Progenitor cell of endocrine pancreas (in vitro differentiated cells): ENCODE results near the gene AP1M2. TPM values are rescaled to one million over a fixed set of nuclear protein-coding genes. Genes with fewer than 3 reads are reported as not detected.
"Not testable (repeated sequence)": the region's sequence is repeated elsewhere in the genome, so short reads cannot be mapped to it uniquely, and the experiment has no call there.

Experiments
- DNase-seq: peaks from one replicate; pipeline ENCODE4 v3.0.0; 2021; ENCODE audit warnings: low spot score; ENCODE audit not compliant: unreplicated experiment
- H3K27ac Mint-ChIP-seq: 2 replicates; pipeline ENCODE4 v1.8.0; 2021; ENCODE audit warnings: mild to moderate bottlenecking, moderate library complexity, mixed read lengths
- H3K27me3 Mint-ChIP-seq: 2 replicates; pipeline ENCODE4 v1.8.0; 2021; ENCODE audit warnings: mixed read lengths
- H3K36me3 Mint-ChIP-seq: 2 replicates; pipeline ENCODE4 v1.8.0; 2022; ENCODE audit warnings: mixed read lengths; ENCODE audit not compliant: insufficient read depth
- H3K4me1 Mint-ChIP-seq: 2 replicates; pipeline ENCODE4 v1.8.0; 2021; ENCODE audit warnings: low read depth, mixed read lengths
- H3K4me3 Mint-ChIP-seq: 2 replicates; pipeline ENCODE4 v1.8.0; 2021; ENCODE audit warnings: low read depth, mild to moderate bottlenecking, moderate library complexity, mixed read lengths
- H3K9me3 Mint-ChIP-seq: 2 replicates; pipeline ENCODE4 v1.8.0; 2021; ENCODE audit warnings: low read depth, mixed read lengths
- CTCF ChIP-seq: fragments of 200-600 bp; sonication (generic); IDR thresholded peaks from one replicate; pipeline ENCODE4 v1.5.0; 2021; ENCODE audit warnings: antibody characterized with exemption, mild to moderate bottlenecking; ENCODE audit not compliant: unreplicated experiment
- microRNA-seq: library from miRNA; unstranded; fragments of <30 nt; microRNA quantifications from one replicate; pipeline ENCODE4 v1.1.0, GENCODE V29; 2020; ENCODE audit warnings: borderline number of aligned reads; ENCODE audit not compliant: unreplicated experiment
- total RNA-seq: library from RNA; stranded (reverse); gene quantifications from 2 replicates; pipeline ENCODE4 v1.2.1, GENCODE V29; 2021

Gene AP1M2
- total RNA-seq, 1 donor from 2014 or later: 110 TPM

DNA sequence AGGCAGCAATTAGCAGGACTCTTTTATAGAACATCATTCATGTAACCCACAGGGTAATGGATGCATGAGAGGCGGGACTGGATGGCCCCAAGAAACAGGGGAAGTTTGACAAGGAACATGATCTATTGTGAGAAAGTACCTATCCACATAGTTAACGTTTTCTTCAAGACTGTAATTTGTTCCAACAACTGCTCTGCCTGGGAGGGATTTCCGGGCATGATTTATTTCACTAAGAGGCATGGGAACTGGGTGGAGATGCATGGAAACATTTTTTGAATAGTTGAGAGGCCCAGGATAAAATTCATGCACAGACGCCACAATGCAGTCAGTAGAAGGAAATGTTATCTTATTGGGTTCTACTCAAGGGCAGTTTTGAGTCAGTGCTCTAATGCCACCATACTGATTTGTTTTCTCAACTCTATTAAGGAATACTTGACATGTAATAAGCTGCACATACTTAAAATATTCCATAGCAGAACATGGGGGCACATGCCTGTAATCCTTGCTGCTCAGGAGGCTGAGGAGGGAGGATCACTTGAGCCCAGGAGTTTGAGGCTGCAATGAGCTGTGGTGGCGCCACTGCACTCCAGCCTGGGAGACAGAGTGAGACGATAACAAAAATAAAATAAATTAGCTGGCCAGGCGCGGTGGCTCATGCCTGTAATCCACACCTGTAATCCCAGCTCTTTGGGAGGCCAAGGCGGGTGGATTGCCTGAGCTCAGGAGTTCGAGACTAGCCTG lies 53.3 kb downstream of the AP1M2 start:
- Mint-ChIP-seq H3K27me3 (peaks cover 17% of the 10 kb centered on the region), H3K36me3 (no peaks in the 10 kb centered on the region), H3K4me1 (no peaks in the 10 kb centered on the region), H3K27ac (no peak overlapping the region), H3K4me3 (no peak overlapping the region), H3K9me3 (no peaks in the 10 kb centered on the region)
- no peak for DNase-seq
- TF ChIP-seq CTCF: no peak

- TF ChIP-seq CTCF: no peak
- Mint-ChIP-seq H3K27me3 (peaks cover 10% of the 10 kb centered on the region), H3K27ac (no peak overlapping the region), H3K4me1 (no peaks in the 10 kb centered on the region), H3K36me3 (no peaks in the 10 kb centered on the region), H3K9me3 (no peaks in the 10 kb centered on the region), H3K4me3 (no peak overlapping the region)
- no peak for DNase-seq
Observed at GRCh38 chr19:10532457-10532856, 54.7 kb downstream of the AP1M2 start.

- not testable (repeated sequence) for H3K9me3 Mint-ChIP-seq, H3K36me3 Mint-ChIP-seq, H3K27ac Mint-ChIP-seq, H3K4me3 Mint-ChIP-seq, H3K27me3 Mint-ChIP-seq, H3K4me1 Mint-ChIP-seq, DNase-seq
Observed at GRCh38 chr19:10526887-10527286, 60.2 kb downstream of the AP1M2 start.

- Mint-ChIP-seq H3K4me1 (no peaks in the 10 kb centered on the region), H3K4me3 (no peak overlapping the region), H3K27ac (no peak overlapping the region), H3K27me3 (no peaks in the 10 kb centered on the region), H3K36me3 (no peaks in the 10 kb centered on the region), H3K9me3 (no peaks in the 10 kb centered on the region)
- no peak for TF ChIP-seq CTCF
- no peak for DNase-seq
Observed at GRCh38 chr19:10525636-10526035, 61.5 kb downstream of the AP1M2 start.

DNA sequence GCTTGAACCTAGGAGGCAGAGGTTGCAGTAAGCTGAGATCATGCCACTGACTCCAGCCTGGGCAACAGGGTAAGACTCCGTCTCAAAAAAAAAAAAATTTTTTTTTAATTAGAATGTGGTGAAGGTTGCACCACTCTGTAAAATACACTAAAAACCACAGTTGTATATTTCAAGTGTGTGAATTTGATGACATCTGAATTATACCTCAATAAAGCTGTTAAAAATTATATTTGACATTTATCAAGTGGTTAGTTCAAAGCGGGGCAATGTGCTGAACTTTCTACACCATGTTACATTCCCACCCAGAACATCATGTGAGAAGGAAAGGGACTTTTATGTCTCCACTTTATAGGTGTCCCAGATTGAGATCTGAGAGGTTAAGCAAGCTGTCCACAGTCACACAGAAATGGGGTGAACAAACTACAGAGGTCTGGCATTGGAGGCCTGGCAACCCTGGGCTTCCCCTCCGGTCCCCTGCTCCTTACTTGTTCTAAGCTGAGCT lies 63.9 kb downstream of the AP1M2 start:
- TF ChIP-seq CTCF: no peak
- Mint-ChIP-seq H3K27me3 (peaks cover 20% of the 10 kb centered on the region), H3K4me3 (no peak overlapping the region), H3K4me1 (peaks cover 2% of the 10 kb centered on the region), H3K27ac (no peak overlapping the region), H3K36me3 (no peaks in the 10 kb centered on the region), H3K9me3 (no peaks in the 10 kb centered on the region)
- DNase-seq: no peak

Small RNA genes within 50 kb of the gene (microRNA-seq; reads per million reads assigned to microRNA genes)
- gene MIR1238: not detected

Other genes starting within 250 kb of the AP1M2 start
- 5.1 and 6.3 TPM in 2 replicates for gene ICAM3, start 247.7 kb downstream of the AP1M2 start, total RNA-seq
- gene TYK2, start 206.7 kb downstream of the AP1M2 start, total RNA-seq: 147 and 148 TPM in 2 replicates
- 148 and 149 TPM in 2 replicates for gene CDC37, start 183.8 kb downstream of the AP1M2 start, total RNA-seq
- gene PDE4A, start 166.8 kb downstream of the AP1M2 start, total RNA-seq: 0.72 and 0.87 TPM in 2 replicates
- gene KEAP1, start 84.0 kb downstream of the AP1M2 start, total RNA-seq: 64.7 and 76.6 TPM in 2 replicates
- not detected in 2 replicates for gene S1PR5, start 69.9 kb downstream of the AP1M2 start, total RNA-seq
- 44.9 and 52.6 TPM in 2 replicates for gene ATG4D, start 43.4 kb downstream of the AP1M2 start, total RNA-seq
- 32.1 and 35.0 TPM in 2 replicates for gene KRI1, start 21.3 kb downstream of the AP1M2 start, total RNA-seq
- gene CDKN2D, start 18.3 kb downstream of the AP1M2 start, total RNA-seq: 4.2 and 5.0 TPM in 2 replicates
- gene SLC44A2, start 38.2 kb upstream of the AP1M2 start, total RNA-seq: 159 and 164 TPM in 2 replicates
- 761 and 784 TPM in 2 replicates for gene ILF3, start 67.0 kb upstream of the AP1M2 start, total RNA-seq
- gene QTRT1, start 114.1 kb upstream of the AP1M2 start, total RNA-seq: 53.9 and 59.3 TPM in 2 replicates
- gene DNM2, start 130.8 kb upstream of the AP1M2 start, total RNA-seq: 124 and 127 TPM in 2 replicates
- gene TMED1, start 248.9 kb upstream of the AP1M2 start, total RNA-seq: 32.6 and 39.3 TPM in 2 replicates